MM.1S (cell line): Measurements from ENCODE around the gene HCLS1.

Experiments
- DNase-seq: peaks from one replicate; pipeline ENCODE4 v3.0.0-alpha.2; 2015
- H2AFZ ChIP-seq: fragments of 300-600 bp; sonication (generic); 2 replicates; pipeline ENCODE4 v1.6.0; 2016; ENCODE audit warnings: antibody characterized with exemption, low read length
- H3F3A ChIP-seq: fragments of 300-600 bp; sonication (generic); 2 replicates; pipeline ENCODE4 v1.6.1; 2016; ENCODE audit warnings: mild to moderate bottlenecking, antibody characterized with exemption, low read length, moderate library complexity, mixed read lengths; ENCODE audit not compliant: insufficient read depth
- H3K27ac ChIP-seq: fragments of 300-600 bp; sonication (generic); 2 replicates; pipeline ENCODE4 v1.5.1; 2016; ENCODE audit warnings: mild to moderate bottlenecking, low read length
- H3K27me3 ChIP-seq: fragments of 300-600 bp; sonication (generic); replicated peaks from 2 replicates; pipeline ENCODE4 v1.6.0; 2016; ENCODE audit warnings: low read length; ENCODE audit not compliant: insufficient read depth
- H3K36me3 ChIP-seq: fragments of 300-600 bp; sonication (generic); replicated peaks from 2 replicates; pipeline ENCODE4 v1.6.1; 2016; ENCODE audit warnings: mild to moderate bottlenecking, low read length, mixed read lengths; ENCODE audit not compliant: insufficient read depth
- H3K4me1 ChIP-seq: fragments of 300-600 bp; sonication (generic); 2 replicates; pipeline ENCODE4 v1.6.1; 2016; ENCODE audit warnings: low read length, mixed read lengths
- H3K4me2 ChIP-seq: fragments of 300-600 bp; sonication (generic); 2 replicates; pipeline ENCODE4 v1.6.0; 2016; ENCODE audit warnings: low read depth, low read length
- H3K4me3 ChIP-seq: fragments of 300-600 bp; sonication (generic); 2 replicates; pipeline ENCODE4 v1.5.1; 2016; ENCODE audit warnings: low read length, mixed read lengths
- H3K79me2 ChIP-seq: fragments of 300-600 bp; sonication (generic); 2 replicates; pipeline ENCODE4 v1.6.1; 2016; ENCODE audit warnings: mixed run types, low read length, mixed read lengths
- H3K9ac ChIP-seq: fragments of 300-600 bp; sonication (generic); 2 replicates; pipeline ENCODE4 v1.6.1; 2016; ENCODE audit warnings: low read length, mixed read lengths
- H3K9me2 ChIP-seq: fragments of 300-600 bp; sonication (generic); replicated peaks from 2 replicates; pipeline ENCODE4 v1.6.1; 2016; ENCODE audit warnings: mild to moderate bottlenecking, low read length, mixed read lengths; ENCODE audit not compliant: insufficient read depth
- H3K9me3 ChIP-seq: fragments of 300-600 bp; sonication (generic); replicated peaks from 2 replicates; pipeline ENCODE4 v1.6.1; 2016; ENCODE audit warnings: mild to moderate bottlenecking, low read length, mixed read lengths; ENCODE audit not compliant: insufficient read depth
- H4K20me1 ChIP-seq: fragments of 300-600 bp; sonication (generic); 2 replicates; pipeline ENCODE4 v1.6.1; 2016; ENCODE audit warnings: mild to moderate bottlenecking, low read length, moderate library complexity, mixed read lengths; ENCODE audit not compliant: insufficient read depth
- CTCF ChIP-seq: fragments of 300-600 bp; sonication (generic); IDR thresholded peaks from 2 replicates; pipeline ENCODE4 v1.5.1; 2016; ENCODE audit warnings: antibody characterized with exemption, low read length, mixed read lengths
- EZH2 ChIP-seq: fragments of 300-600 bp; sonication (generic); optimal IDR thresholded peaks from 2 replicates; pipeline ENCODE3; 2017; ENCODE audit warnings: low read depth, mild to moderate bottlenecking, antibody characterized with exemption, low read length, mixed read lengths
- EZH2phosphoT487 ChIP-seq: fragments of 300-600 bp; sonication (generic); IDR thresholded peaks from 2 replicates; pipeline ENCODE4 v1.6.1; 2018; ENCODE audit warnings: antibody characterized with exemption, low read length

Gene HCLS1

GRCh38 chr3:121660356-121661171, at the start of gene HCLS1:
HCLS1 (minus strand) TSS chr3:121660903; CDS start chr3:121658347, 2,556 bp downstream.
- Histone ChIP-seq H3K4me3 (peak within 1 kb of the TSS; percentile 74), H4K20me1 (no peaks in the 10 kb centered on the region), H3K79me2 (peaks cover 48% of the 10 kb centered on the region), H3K27me3 (no peaks in the 10 kb centered on the region), H3K4me2 (peak within 1 kb of the TSS; percentile 83), H3F3A (peaks cover 35% of the 10 kb centered on the region), H3K9ac (peak within 1 kb of the TSS; percentile 92), H2AFZ (peak within 1 kb of the TSS; percentile 55), H3K27ac (peak within 1 kb of the TSS; percentile 95), H3K9me2 (no peaks in the 10 kb centered on the region), H3K36me3 (peaks cover 11% of the 10 kb centered on the region; the same call in 1 of the 2 replicates), H3K4me1 (peaks cover 49% of the 10 kb centered on the region), H3K9me3 (no peaks in the 10 kb centered on the region)
- TF ChIP-seq EZH2 (no peak), CTCF (0 out of 2 replicates have a peak, but pooled peaks have one; percentile 5)
- DNase-seq: peak; percentile 88

GRCh38 chr3:121710347-121710746, 49.6 kb upstream of the HCLS1 start:
- Histone ChIP-seq H3K9ac (no peak overlapping the region), H3K27ac (no peak overlapping the region), H3K9me3 (no peaks in the 10 kb centered on the region), H3K79me2 (no peaks in the 10 kb centered on the region), H4K20me1 (no peaks in the 10 kb centered on the region), H3K9me2 (no peaks in the 10 kb centered on the region), H3K4me1 (no peaks in the 10 kb centered on the region), H3F3A (no peaks in the 10 kb centered on the region), H3K27me3 (no peaks in the 10 kb centered on the region), H3K36me3 (0 out of 2 replicates have a peak, but pooled peaks cover 5% of the 10 kb centered on the region), H3K4me2 (no peak overlapping the region), H3K4me3 (no peak overlapping the region), H2AFZ (no peak overlapping the region)
- DNase-seq: no peak
- TF ChIP-seq EZH2phosphoT487 (no peak), EZH2 (no peak), CTCF (no peak)

GRCh38 chr3:121707531-121708273, 47.0 kb upstream of the HCLS1 start:
- Histone ChIP-seq H3K36me3 (0 out of 2 replicates have a peak, but pooled peaks cover 6% of the 10 kb centered on the region), H2AFZ (no peak overlapping the region), H3F3A (no peaks in the 10 kb centered on the region), H3K27ac (no peak overlapping the region), H3K4me3 (no peak overlapping the region), H3K9me2 (no peaks in the 10 kb centered on the region), H3K4me2 (no peak overlapping the region), H3K4me1 (no peaks in the 10 kb centered on the region), H3K79me2 (no peaks in the 10 kb centered on the region), H3K9ac (no peak overlapping the region), H4K20me1 (no peaks in the 10 kb centered on the region), H3K9me3 (no peaks in the 10 kb centered on the region), H3K27me3 (no peaks in the 10 kb centered on the region)
- no peak for DNase-seq
- TF ChIP-seq EZH2 (no peak), EZH2phosphoT487 (no peak), CTCF (no peak)
